ENCODE measurements around the gene CDCA8. TPM values are rescaled to one million over a fixed set of nuclear protein-coding genes. Genes with fewer than 3 reads are reported as not detected.

Gene CDCA8
- total RNA-seq, 1 donor from 2014 or later, result 35.1 TPM

- no peak overlapping the region for H3K4me3 Mint-ChIP-seq
- TF ChIP-seq CTCF (conservative IDR thresholded peaks at IDR 0.05), result no peak
- peaks cover 51% of the 10 kb centered on the region for H3K27me3 Mint-ChIP-seq
- DNase-seq (ENCODE audit: extremely low spot score, unreplicated experiment), result no peak
- no peaks in the 10 kb centered on the region for H3K4me1 Mint-ChIP-seq (ENCODE audit: unreplicated experiment)
- no peak overlapping the region for H3K27ac Mint-ChIP-seq
- no peaks in the 10 kb centered on the region for H3K9me3 Mint-ChIP-seq
- H3K36me3 Mint-ChIP-seq, result no peaks in the 10 kb centered on the region
These were observed 48.8 kb downstream of the CDCA8 start for GRCh38 chr1:37741130-37741529.

GRCh38 chr1:37741662-37742061 is 49.3 kb downstream of the CDCA8 start:
- H3K36me3 Mint-ChIP-seq, result no peaks in the 10 kb centered on the region
- no peaks in the 10 kb centered on the region for H3K9me3 Mint-ChIP-seq
- no peak overlapping the region for H3K4me3 Mint-ChIP-seq
- H3K27me3 Mint-ChIP-seq, result peaks cover 52% of the 10 kb centered on the region
- H3K27ac Mint-ChIP-seq, result no peak overlapping the region
- no peak for TF ChIP-seq CTCF (conservative IDR thresholded peaks at IDR 0.05)
- no peak for DNase-seq (ENCODE audit: extremely low spot score, unreplicated experiment)
- H3K4me1 Mint-ChIP-seq (ENCODE audit: unreplicated experiment), result no peaks in the 10 kb centered on the region

- no peaks in the 10 kb centered on the region for H3K9me3 Mint-ChIP-seq
- H3K36me3 Mint-ChIP-seq, result no peaks in the 10 kb centered on the region
- no peaks in the 10 kb centered on the region for H3K4me1 Mint-ChIP-seq (ENCODE audit: unreplicated experiment)
- no peak overlapping the region for H3K4me3 Mint-ChIP-seq
- peaks cover 68% of the 10 kb centered on the region for H3K27me3 Mint-ChIP-seq
- no peak overlapping the region for H3K27ac Mint-ChIP-seq
- DNase-seq (ENCODE audit: extremely low spot score, unreplicated experiment), result no peak
- no peak for TF ChIP-seq CTCF (conservative IDR thresholded peaks at IDR 0.05)
These were observed 54.5 kb downstream of the CDCA8 start for GRCh38 chr1:37746806-37747205.

- Mint-ChIP-seq H3K4me3 (no peak overlapping the region), H3K4me1 (ENCODE audit: unreplicated experiment) (no peaks in the 10 kb centered on the region), H3K27me3 (peaks cover 66% of the 10 kb centered on the region), H3K36me3 (no peaks in the 10 kb centered on the region), H3K9me3 (no peaks in the 10 kb centered on the region), H3K27ac (no peak overlapping the region)
- TF ChIP-seq CTCF (conservative IDR thresholded peaks at IDR 0.05), result no peak
- DNase-seq (ENCODE audit: extremely low spot score, unreplicated experiment), result no peak
These were observed 56.2 kb downstream of the CDCA8 start for GRCh38 chr1:37748565-37748964.

- H3K4me3 Mint-ChIP-seq, result peak overlapping the region; percentile 81
- TF ChIP-seq CTCF (conservative IDR thresholded peaks at IDR 0.05), result no peak
- peaks cover 50% of the 10 kb centered on the region for H3K27me3 Mint-ChIP-seq
- no peaks in the 10 kb centered on the region for H3K9me3 Mint-ChIP-seq
- H3K4me1 Mint-ChIP-seq (ENCODE audit: unreplicated experiment), result no peaks in the 10 kb centered on the region
- H3K36me3 Mint-ChIP-seq, result no peaks in the 10 kb centered on the region
- H3K27ac Mint-ChIP-seq, result no peak overlapping the region
- DNase-seq (ENCODE audit: extremely low spot score, unreplicated experiment), result no peak
These were observed 59.9 kb downstream of the CDCA8 start for GRCh38 chr1:37752213-37752582.
